HG03565 (cell line): ENCODE measurements around the gene ASB7.
"Not testable (repeated sequence)": the region's sequence is repeated elsewhere in the genome, so short reads cannot be mapped to it uniquely, and the experiment has no call there.

Experiments used
- ATAC-seq: cut with Tn5 transposase; IDR thresholded peaks from one replicate; pipeline ENCODE4 v1.9.1; 2021; ENCODE audit warnings: mild to moderate bottlenecking, moderate library complexity; ENCODE audit not compliant: unreplicated experiment

ASB7 gene

DNA sequence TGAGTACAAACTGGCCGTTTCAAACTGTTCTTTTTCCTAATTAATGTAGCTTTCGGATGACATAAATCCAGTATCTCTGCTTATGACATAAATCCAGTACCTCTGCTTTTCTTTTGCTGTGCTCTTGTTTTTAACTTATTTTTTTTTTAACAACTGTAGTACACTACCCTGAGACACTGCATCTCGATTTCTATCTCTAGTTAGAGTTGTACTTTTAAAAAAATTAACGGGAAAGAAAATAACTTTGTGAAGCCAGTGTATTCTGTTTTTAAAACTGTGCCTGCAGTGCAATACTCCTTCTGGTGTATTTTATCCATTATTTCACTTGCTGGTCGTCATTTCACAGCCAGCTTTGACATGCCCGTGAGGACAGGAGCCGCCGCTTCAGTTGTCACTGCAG lies 46.6 kb downstream of the ASB7 start:
- no peak for ATAC-seq

DNA sequence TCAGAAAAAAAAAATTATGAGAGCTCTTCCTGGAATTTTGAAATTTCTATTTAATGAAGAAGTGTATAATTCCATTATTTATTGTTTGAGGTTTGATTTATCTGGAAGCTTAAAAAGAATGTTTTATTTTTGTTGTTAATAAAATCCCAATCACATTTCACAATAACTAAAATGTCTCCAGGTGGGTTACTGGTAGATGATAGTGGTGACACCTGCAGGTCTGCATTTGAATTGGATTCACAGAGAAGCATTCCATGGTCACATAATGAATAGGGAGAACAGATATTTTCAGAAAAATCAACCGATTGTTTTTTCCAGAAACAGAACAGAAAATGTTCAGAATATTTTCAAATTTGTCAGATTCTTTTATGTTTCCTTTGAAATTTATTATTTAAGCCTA lies 48.3 kb downstream of the ASB7 start:
- no peak for ATAC-seq

DNA sequence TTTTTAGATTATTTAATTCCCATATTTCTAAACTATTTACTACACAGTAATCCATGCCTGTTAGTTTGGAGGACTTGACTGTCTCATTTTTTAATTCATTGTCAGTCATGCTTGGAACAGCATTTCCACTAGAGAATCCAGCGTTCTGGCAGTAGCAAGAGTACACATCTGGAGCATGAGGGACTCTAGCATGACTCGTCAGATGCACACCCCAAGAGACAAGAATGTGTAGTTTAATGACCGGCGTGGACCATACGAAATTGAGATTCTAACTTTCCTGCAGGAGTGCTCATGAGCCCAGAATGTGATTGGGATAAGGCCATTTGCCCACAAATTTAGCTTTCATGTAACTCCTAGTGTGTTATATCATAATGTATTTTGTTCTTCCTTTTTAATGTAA lies 48.9 kb downstream of the ASB7 start:
- ATAC-seq = no peak

DNA sequence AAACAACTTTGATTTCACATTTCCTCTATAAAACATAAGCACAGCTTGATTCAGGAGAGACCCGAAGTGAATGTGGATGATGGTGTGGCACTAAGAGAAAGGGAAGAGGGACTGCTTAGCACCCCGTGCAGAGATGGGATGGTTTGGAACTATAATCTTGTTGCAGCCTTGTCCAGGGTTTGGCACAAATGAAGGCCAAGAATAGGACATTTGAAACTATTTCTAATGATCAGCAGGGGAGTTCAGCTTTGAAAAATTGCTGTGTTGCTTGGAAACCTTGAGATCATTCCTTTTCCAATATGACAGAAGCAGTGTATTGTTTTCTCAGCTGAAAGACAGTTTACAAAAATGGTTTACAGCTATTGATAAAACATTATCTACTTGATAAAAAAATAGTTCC lies 49.7 kb downstream of the ASB7 start:
- ATAC-seq = no peak

DNA sequence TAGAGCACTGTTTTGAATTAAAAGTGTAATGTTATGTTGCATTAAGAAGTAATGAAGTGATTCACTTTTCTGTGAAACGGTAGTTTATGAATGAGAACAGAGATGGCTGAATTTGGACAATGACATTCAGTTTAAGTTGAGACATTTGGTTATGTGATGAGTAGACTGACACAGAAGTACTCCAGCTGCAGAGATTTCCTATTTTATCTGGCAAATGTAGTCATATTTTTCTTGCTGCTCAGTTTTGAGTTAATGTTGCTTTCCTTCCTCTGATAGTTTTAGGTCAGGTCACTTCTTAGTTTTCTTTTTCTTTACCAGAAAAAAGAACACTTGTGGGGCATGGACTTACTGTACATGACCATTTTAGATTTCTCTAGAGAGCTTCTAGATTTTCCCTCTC lies 51.2 kb downstream of the ASB7 start:
- ATAC-seq = no peak

DNA sequence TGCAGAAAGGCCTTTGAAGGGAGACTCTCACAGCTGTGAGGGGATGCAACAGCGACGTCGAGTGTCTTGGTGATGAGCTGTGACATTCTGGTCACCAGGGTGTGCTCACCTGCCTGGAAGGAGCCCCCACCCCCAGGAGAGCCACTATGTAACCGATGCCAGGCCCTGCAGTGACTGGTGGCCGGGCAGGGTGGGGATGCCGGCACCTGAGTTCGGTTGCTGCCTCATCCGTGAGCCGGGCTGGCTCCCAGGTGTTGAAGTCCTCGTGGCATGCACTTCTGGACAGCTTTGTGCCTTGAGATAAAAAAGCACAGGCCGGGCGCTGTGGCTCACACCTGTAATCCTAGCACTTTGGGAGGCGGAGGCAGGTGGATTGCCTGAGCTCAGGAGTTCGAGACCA lies 56.5 kb downstream of the ASB7 start:
- no peak for ATAC-seq

DNA sequence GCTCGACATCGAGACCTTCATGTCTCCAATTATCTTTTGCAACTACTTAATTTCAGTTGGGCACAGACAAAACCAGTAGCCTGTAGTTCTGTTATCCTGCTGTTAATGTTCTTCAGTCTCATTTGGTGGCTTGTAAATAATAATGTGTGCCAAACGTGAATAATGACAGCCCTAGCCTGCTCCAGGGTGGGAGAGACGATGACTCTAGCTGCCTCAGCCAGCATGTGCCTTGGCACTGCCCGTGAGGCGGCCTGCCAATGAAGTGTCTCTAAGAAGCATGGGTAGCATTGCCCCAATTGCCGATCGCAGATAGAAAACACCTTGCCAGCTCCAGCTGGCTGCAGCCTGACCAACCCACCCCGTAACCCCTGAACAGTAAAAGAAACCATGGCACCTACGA lies 58.8 kb downstream of the ASB7 start:
- no peak for ATAC-seq

DNA sequence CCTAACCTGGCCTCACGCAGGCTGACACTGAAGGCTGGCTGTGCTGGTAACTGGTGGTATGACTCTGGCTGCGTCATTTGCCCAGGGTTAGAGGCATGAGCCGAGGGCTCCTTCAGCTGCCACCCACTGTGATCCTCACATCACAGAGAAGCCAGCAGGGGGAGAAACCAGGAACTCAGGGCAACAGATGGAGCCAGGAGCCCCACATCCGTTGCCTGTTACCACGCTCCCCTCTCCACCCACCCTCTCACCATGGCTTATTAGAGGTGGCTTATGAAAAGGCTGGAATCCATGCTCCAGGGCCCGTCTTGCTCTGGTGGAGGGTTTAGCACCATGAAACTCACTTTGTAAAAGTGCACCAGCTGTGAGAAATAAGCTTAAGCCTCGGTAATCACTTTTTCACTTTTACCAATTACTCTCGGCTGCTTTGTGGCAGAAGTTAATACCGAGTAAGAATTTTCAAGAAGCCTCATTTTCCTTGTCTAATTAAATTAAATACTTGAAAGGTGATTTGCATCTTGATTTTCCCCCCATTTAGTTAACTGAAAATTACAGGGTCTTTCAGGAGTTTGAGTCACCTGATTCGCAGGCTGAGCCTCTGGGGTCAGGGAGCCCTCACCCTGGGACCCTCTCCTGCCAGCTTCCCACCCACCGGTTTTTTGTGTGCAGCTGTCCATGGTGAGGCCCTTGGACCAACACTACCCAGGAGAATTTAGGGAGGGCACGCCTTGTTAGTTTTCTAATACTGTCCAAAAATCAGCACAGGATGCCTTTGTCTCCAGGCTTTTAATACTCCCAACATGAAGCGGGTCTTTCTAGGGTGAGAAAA lies 60.9 kb downstream of the ASB7 start:
- no peak for ATAC-seq

DNA sequence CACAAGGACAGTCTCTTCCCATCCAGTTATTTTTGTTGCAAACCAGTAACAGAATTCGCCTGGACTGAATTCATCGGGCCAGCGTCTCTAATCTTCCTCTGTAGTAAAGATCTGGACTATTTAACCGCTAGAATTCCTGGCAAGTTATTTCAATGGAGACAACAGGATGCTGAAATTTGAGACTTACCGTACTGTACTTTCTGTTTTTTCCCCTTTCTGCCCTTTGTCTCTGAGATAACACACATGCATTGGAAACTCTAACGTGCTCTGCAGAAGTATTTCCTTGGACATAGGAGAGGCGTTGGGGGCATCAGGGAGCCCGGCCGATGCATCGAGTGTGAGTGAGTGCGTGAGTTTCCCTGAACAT lies 61.5 kb downstream of the ASB7 start:
- ATAC-seq = no peak

DNA sequence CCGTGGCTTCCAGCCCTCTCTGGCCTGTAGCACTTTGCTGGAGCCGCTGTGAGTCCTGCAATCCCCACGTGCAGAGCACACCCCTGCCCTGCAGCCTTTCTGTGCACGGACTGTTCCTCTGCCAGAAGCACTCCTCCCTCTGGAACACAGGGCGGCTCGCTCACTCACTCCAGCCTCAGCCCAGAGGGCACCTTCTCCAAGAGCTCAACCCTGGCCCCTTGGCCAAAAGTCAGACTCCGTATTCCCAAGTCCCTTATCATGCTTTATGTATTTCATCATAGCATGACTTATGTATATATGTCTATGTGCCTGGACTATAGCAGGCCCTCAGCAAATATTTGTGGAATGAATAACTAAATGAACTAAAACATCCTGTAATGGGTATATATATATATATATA lies 63.2 kb downstream of the ASB7 start:
- ATAC-seq = no peak

DNA sequence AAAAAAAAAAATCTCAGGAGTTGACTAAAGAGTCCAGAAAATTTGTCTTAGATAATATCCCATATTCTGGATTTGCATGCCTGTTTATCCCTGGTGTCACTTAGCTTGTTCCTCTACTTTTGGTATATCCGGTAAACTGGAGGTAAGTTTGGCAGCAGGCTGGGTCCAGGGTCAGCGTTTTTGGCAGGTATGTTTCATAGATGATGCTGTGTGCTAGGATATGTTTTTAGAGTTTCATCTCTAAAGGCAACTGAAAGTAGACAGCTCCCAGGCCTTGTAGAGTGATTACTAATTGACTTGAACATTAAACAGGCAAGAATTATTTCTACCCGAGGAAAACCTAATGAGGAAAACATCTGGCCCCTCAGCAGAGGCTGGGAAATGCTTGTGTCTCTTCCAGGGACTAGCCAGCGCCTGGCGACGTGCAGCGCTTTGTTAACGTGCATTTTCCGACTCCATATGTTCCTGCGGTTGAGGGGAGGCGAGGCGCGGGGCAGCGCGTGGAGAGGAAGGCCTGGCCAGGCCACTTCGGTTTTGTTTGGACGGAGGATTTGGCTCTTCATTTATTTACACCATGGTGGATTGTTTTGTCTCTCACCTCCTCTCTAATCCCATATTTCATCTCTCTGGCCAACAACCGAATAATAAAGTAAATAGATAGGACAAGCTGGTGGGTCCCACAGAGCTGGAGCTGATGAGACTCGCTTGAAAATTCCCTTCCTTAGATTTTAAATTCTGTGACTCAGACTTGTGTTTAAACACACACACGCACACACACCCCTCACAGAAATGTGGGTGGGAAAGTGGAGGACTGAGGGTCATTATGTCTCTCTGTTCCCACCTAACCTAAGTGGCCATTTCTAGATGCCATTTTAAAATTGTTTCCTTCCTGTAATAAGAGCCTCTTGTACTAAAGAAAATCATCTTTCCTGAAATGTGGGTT lies 65.3 kb downstream of the ASB7 start:
- no peak for ATAC-seq

DNA sequence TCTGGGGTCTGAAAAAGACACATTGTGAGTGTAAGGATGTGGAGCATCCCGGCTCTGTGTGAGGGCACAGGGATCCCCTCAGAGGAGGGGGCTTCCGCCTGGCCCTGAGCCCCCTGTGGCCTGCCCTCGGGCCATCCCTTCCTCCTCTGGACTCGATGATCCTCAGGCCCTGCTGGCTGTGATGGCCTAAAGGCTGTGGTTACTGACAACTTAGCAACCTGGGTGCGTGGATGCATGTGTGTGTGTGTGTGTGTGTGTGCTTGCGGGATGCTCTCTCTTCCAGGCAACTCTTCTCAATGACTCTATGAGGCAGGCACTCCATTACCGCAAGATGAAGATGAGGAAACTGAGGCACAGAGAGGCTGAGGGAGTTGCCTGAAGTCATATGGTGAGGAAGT lies 66.0 kb downstream of the ASB7 start:
- ATAC-seq = no peak

DNA sequence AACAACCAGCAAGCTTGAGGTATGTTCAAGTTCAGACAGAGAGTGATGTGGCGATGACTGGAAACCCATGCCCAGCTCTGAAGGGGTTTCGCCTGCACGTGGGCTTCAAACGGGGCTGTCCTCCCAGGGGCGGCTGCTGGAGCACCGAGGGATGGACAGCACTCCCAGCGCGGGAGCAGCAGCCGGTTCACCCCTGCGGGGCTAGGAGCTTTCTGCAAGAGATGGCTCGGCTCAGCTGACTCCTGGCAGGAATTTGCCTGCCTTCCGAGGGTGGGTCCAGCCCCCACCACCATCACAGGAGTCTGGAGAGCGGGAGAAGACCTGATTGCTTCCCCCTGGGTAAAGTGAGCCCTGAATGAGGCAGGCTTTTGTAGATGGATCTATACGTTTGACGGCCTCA lies 66.9 kb downstream of the ASB7 start:
- no peak for ATAC-seq

DNA sequence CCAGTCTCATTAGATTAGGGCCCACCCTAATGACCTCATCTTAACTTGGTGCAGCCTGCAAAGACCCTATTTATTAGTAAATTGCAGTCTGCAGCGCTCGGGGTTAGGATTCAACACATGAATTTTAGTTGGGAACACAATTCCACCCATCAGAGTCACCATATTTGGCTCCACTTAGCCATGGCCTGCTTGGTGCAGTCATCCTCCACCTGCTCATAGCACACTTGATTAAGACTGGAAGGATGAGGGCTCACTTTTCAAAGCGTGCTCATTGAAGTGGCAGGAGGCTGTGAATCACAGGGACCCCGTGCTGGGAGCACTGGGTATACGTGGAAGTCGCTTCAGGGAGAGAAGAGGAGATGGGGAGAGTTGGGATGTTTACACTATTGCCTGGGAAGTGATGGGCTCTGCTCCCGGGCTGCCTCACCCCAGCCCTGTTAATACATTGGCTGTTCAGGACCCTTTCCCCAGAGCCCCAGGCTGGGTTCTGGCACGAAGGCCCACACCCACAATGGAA lies 68.2 kb downstream of the ASB7 start:
- no peak for ATAC-seq

DNA sequence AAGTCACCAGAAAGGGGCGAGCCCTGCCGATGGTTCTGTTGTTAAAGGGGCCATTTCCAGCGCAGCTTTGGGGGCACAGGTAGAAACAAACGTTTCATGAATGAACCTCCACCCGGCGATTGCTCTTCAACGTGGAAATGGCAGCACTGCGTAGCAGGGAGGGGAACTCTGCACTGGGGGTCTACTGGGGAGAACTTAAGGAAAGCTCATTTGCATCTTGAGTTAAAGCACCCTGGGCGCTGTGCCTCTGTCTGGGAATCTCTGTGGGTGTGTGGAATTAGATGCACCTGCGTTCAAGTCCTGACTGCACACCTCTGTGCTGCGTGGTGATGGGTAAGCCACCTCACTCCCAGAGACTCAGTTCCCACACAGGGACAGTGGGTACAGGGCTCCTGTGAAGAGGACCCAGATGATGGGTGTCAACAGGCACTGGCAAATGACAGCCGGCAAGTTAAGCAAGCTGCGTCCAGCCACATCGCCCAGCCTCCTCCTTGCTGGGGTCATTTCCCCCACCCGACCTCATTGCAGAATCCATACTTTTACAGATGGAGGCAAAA lies 68.8 kb downstream of the ASB7 start:
- ATAC-seq = no peak

DNA sequence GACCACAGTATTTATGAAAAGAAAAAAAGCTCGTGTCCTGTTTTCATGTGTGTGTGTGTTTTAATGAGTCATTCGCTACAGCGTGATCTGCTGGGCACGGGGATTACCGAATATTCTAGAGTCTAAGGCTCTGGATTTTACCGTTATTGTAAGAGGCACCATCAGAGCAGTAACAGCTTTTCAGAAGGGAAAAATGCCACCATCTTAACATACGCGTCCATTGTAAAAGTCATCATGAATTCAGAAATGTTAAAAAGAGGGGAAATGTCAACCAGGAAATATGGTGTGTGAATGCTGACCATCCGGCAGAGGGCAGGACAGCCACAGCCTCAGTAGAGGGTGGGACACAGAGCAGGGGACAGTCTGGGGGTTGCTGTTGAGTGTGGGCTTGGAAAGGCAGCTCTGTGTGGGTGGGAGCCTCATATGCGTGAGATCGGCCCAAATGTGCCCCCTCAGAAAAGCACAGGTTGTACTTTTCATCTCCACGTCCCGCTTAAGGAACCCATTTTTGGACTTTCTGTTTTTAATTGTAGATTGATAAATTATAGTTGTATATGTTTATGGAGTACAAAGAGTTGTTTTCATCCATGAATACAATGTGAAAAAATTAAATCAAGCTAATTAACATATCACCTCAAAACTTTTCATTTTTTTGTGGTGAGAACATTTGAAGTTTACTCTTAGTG lies 69.6 kb downstream of the ASB7 start:
- ATAC-seq = no peak

DNA sequence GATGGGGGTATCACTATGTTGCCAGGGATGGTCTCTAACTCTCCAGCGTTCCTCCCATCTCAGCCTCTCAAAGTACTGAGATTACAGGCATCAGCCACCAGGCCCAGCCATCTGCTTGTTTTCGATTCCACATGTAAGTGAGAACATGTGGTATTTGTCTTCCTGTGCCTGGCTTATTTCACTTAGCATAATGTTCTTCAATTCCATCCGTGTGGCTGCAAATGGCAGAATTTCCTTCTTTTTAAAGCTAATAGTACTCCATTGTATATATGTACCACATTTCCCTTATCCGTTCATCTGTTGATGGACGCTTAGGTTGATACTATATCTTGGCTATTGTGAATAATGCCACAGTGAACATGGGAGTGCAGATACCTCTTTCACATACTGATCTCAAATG lies 70.6 kb downstream of the ASB7 start:
- ATAC-seq = no peak

DNA sequence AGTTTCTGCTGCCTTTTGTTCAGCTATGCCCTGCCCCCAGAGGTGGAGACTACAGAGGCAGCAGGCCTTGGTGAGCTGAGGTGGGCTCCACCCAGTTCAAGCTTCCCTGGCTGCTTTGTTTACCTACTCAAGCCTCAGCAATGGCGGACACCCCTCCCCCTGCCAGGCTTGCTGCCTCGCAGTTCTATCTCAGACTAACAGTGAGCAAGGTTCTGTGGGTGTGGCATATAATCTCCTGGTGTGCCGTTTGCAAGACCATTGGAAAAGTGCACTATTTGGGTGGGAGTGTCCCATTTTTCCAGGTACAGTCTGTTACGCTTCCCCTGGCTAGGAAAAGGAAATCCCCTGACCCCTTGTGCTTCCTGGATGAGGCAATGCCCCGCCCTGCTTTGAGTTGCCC lies 76.8 kb downstream of the ASB7 start:
- ATAC-seq = not testable (repeated sequence)

DNA sequence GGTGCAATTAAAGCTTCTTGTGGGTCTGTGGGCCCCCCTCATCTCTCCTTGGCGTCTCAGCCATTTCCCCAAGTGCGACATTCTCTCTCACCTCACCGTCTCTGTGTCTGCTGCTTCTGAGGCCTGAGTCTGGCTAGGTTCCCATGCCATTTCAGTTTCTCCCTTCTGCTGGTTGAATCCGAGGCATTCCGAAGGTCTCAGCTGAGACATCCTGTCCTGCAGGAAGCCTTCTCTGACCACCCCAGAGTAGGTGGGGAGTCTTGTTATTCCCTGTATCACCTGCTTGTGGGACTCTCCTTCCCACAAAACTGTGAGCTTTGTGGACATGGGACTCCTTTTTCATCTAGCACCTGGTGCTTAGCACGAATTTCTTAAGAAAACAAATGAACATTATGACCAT lies 78.3 kb downstream of the ASB7 start:
- no peak for ATAC-seq

DNA sequence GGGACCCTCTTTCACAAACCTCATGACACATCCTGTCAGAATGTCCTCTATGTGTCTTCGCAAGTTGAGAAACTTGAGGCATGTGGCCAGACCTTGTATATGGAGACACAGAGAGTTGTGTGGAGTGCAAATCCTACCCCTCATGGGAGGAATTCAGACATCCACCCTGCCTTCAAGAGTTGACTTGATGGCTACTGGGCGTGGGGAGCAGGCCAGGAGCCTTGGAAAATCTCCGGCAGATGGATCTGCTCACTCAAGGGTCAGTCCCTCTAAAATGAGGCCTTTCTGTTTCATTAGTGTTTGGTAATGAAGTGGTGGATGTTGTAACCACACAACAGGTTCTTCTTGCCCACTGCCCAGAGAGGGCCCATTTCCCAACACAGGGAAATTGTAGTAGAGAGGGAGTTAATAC lies 79.0 kb downstream of the ASB7 start:
- no peak for ATAC-seq

DNA sequence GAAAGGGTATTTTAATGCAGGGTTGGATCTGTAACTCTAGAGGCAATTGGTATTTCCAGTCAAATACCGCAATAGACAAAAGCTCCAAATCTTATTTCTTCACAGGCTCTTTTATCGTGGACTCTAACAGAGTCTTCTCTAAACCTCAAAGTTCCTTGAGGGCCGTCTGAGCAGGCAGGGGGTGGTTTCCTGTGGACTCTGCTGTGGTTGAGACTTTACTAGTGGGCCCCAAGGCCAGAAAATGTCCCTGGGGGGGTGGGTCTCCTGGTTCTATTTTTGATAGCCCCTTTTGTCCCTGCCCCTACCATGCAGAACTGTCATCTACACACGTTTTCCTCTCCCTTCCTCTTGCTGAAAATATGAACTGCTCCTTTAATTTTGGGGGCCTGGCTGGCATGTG lies 80.1 kb downstream of the ASB7 start:
- ATAC-seq = no peak
